SK-N-SH (cell line): ENCODE measurements around the gene TP53BP2. TPM values are rescaled to one million over a fixed set of nuclear protein-coding genes. Genes with fewer than 3 reads are reported as not detected.

Experiments
- CTCF ChIA-PET: fragments of 300-600, 350-600 bp; formaldehyde crosslinking; extraction: SDS; loops from one replicate; lab custom pipeline; 2021; lab: Yijun Ruan, JAX
- POLR2A ChIA-PET: fragments of 350-600 bp; sonication (Branson Sonifier 250); formaldehyde crosslinking; extraction: SDS; loops from one replicate; lab custom pipeline; 2020; ENCODE audit warnings: antibody characterized with exemption, inconsistent platforms; lab: Yijun Ruan, JAX
- DNase-seq: peaks from one replicate; pipeline ENCODE4 v3.0.0; 2012
- H2AFZ ChIP-seq: fragments of 200-600 bp; sonication (generic); 2 replicates; pipeline ENCODE4 v1.8.1; 2016; ENCODE audit warnings: antibody characterized with exemption, mild to moderate bottlenecking, low read depth
- H3F3A ChIP-seq: fragments of 200-600 bp; sonication (generic); replicated peaks from 2 replicates; pipeline ENCODE3; 2016; ENCODE audit warnings: antibody characterized with exemption, mild to moderate bottlenecking; ENCODE audit not compliant: insufficient read depth
- H3K27ac ChIP-seq, 2 experiments: fragments of 200-500 bp in 1 of 2; fragments of 200-600 bp in 1 of 2; sonication (Bioruptor generic) in 1 of 2; sonication (generic), shearing (Covaris generic) in 1 of 2; 2 replicates each; pipeline versions ENCODE4 v1.5.1 to v1.6.1; 2014 to 2016; ENCODE audit warnings: low read depth in 2 of 2, inconsistent platforms in 1 of 2, low read length in 1 of 2, mild to moderate bottlenecking in 1 of 2, mixed read lengths in 1 of 2
- H3K27me3 ChIP-seq: fragments of 200-600 bp; sonication (generic), shearing (Covaris generic); 2 replicates; pipeline ENCODE4 v1.6.1; 2016; ENCODE audit warnings: mixed run types; ENCODE audit not compliant: insufficient read depth
- H3K36me3 ChIP-seq, 2 experiments: fragments of 200-500 bp in 1 of 2; fragments of 200-600 bp in 1 of 2; sonication (Bioruptor generic) in 1 of 2; sonication (generic) in 1 of 2; replicated peaks in 1 of 2; 2 replicates each; pipeline versions ENCODE3 to v1.5.1; 2014 to 2016; ENCODE audit warnings: low read length in 1 of 2, mild to moderate bottlenecking in 1 of 2; ENCODE audit not compliant: insufficient read depth in 2 of 2, control insufficient read depth in 1 of 2
- H3K4me1 ChIP-seq, 2 experiments: fragments of 200-500 bp in 1 of 2; fragments of 200-600 bp in 1 of 2; sonication (Bioruptor generic) in 1 of 2; sonication (generic), shearing (Covaris generic) in 1 of 2; 2 replicates each; pipeline versions ENCODE4 v1.5.1 to v1.6.1; 2014 to 2016; ENCODE audit warnings: low read depth in 1 of 2, low read length in 1 of 2, mixed run types in 1 of 2; ENCODE audit not compliant: insufficient read depth in 2 of 2, control insufficient read depth in 1 of 2
- H3K4me2 ChIP-seq: fragments of 200-600 bp; sonication (generic), shearing (Covaris generic); 2 replicates; pipeline ENCODE4 v1.6.1; 2017; ENCODE audit warnings: mixed run types
- H3K4me3 ChIP-seq, 2 experiments: fragments of 200-500 bp in 1 of 2; fragments of 200-600 bp in 1 of 2; sonication (Bioruptor generic) in 1 of 2; sonication (generic), shearing (Covaris generic) in 1 of 2; 2 replicates each; pipeline versions ENCODE4 v1.5.1 to v1.8.1; 2014 to 2016; ENCODE audit warnings: low read depth in 2 of 2, inconsistent platforms in 1 of 2, low read length in 1 of 2, mild to moderate bottlenecking in 1 of 2, mixed read lengths in 1 of 2, moderate library complexity in 1 of 2
- H3K79me2 ChIP-seq: fragments of 200-600 bp; sonication (generic); 2 replicates; pipeline ENCODE4 v1.8.1; 2017; ENCODE audit warnings: mild to moderate bottlenecking; ENCODE audit not compliant: insufficient read depth
- H3K9ac ChIP-seq: fragments of 200-600 bp; sonication (generic); 2 replicates; pipeline ENCODE4 v1.6.1; 2017; ENCODE audit warnings: mixed run types
- H3K9me2 ChIP-seq: fragments of 200-600 bp; sonication (generic); 2 replicates; pipeline ENCODE4 v1.6.1; 2017; ENCODE audit warnings: mixed run types
- H3K9me3 ChIP-seq: fragments of 200-600 bp; sonication (generic); 2 replicates; pipeline ENCODE4 v1.6.1; 2017; ENCODE audit warnings: mixed run types, mild to moderate bottlenecking, moderate library complexity
- H4K20me1 ChIP-seq: fragments of 200-600 bp; sonication (generic); 2 replicates; pipeline ENCODE4 v1.6.1; 2017; ENCODE audit warnings: mild to moderate bottlenecking, mixed run types; ENCODE audit not compliant: insufficient read depth
- CHD2 ChIP-seq: fragments of 150-350 bp; IDR thresholded peaks from 2 replicates; pipeline ENCODE4 v1.6.1; 2018; ENCODE audit warnings: low read length; ENCODE audit not compliant: partially characterized antibody
- CTCF ChIP-seq: fragments of 200-600 bp; sonication (generic); IDR thresholded peaks from 2 replicates; pipeline ENCODE4 v1.6.1; 2017; ENCODE audit warnings: antibody characterized with exemption, mild to moderate bottlenecking, moderate library complexity
- ELF1 ChIP-seq: IDR thresholded peaks from 2 replicates; pipeline ENCODE4 v1.4.0; 2012
- EP300 ChIP-seq, 2 experiments: IDR thresholded peaks; 2 replicates each; pipeline versions ENCODE4 v1.4.0 to v1.6.1; 2012; ENCODE audit warnings: borderline replicate concordance in 1 of 2, low read depth in 1 of 2, low read length in 1 of 2
- FOSL2 ChIP-seq: IDR thresholded peaks from 2 replicates; pipeline ENCODE4 v1.4.0; 2012; ENCODE audit warnings: low read depth, mild to moderate bottlenecking, moderate library complexity, borderline replicate concordance
- FOXM1 ChIP-seq: IDR thresholded peaks from 2 replicates; pipeline ENCODE4 v1.4.0; 2012; ENCODE audit warnings: low read depth, mild to moderate bottlenecking
- GABPA ChIP-seq: IDR thresholded peaks from 2 replicates; pipeline ENCODE4 v1.4.0; 2012; ENCODE audit warnings: low read depth, mild to moderate bottlenecking
- GATA2 ChIP-seq: sonication (generic); formaldehyde crosslinking; IDR thresholded peaks from 2 replicates; pipeline ENCODE4 v1.5.0; 2020; ENCODE audit warnings: mild to moderate bottlenecking, missing genetic modification reagents
- MEF2A ChIP-seq: IDR thresholded peaks from 2 replicates; pipeline ENCODE4 v1.4.0; 2012; ENCODE audit warnings: low read depth, borderline replicate concordance
- MXI1 ChIP-seq: IDR thresholded peaks from 2 replicates; pipeline ENCODE4 v1.6.1; 2012; ENCODE audit warnings: mild to moderate bottlenecking, low read depth, low read length, improper control_type of control experiment
- RFX5 ChIP-seq: IDR thresholded peaks from 2 replicates; pipeline ENCODE4 v1.6.1; 2012; ENCODE audit warnings: mild to moderate bottlenecking, improper control_type of control experiment, low read length
- SMC3 ChIP-seq: IDR thresholded peaks from 2 replicates; pipeline ENCODE4 v1.6.1; 2012; ENCODE audit warnings: low read depth, low read length, improper control_type of control experiment
- TAF1 ChIP-seq: IDR thresholded peaks from 2 replicates; pipeline ENCODE4 v1.6.1; 2012; ENCODE audit warnings: low read depth, mild to moderate bottlenecking, low read length, moderate library complexity, borderline replicate concordance
- TEAD4 ChIP-seq: IDR thresholded peaks from 2 replicates; pipeline ENCODE4 v1.4.0; 2012; ENCODE audit warnings: mild to moderate bottlenecking, borderline replicate concordance; ENCODE audit not compliant: insufficient read depth
- ZBTB33 ChIP-seq: IDR thresholded peaks from 2 replicates; pipeline ENCODE4 v1.4.0; 2012; ENCODE audit warnings: low read depth, borderline replicate concordance
- WGBS: methylation state at CpG from one replicate; pipeline ENCODE4 v1.1.6; 2017; ENCODE audit warnings: low lambda C conversion rate; 5-methylcytosine and 5-hydroxymethylcytosine counted together
- polyA plus RNA-seq, 3 experiments: library from polyadenylated mRNA; depleted of rRNA; stranded (reverse); fragments of >200 nt; gene quantifications; 2 replicates each; pipeline ENCODE4 v1.2.3, GENCODE V29; 2012
- TF ChIP-seq, protein P1 (sequence below): fragments of 150-350 bp; IDR thresholded peaks from 2 replicates; pipeline ENCODE4 v1.6.1; 2017; ENCODE audit warnings: antibody characterized with exemption, low read length, low read depth, borderline replicate concordance
- TF ChIP-seq, protein P2 (sequence below): IDR thresholded peaks from 2 replicates; pipeline ENCODE4 v1.4.0; 2012; ENCODE audit warnings: low read depth, borderline replicate concordance

The TP53BP2 gene
- polyA plus RNA-seq, 1 of the 3 experiments (the other 2 are of a cell fraction): 11.4 TPM

- Histone ChIP-seq H3K4me1 (no peaks in the 10 kb centered on the region; a peak in 1 of 4 replicates), H3K9me2 (no peaks in the 10 kb centered on the region), H3K27ac (no peak overlapping the region), H3K4me2 (no peak overlapping the region), H4K20me1 (no peaks in the 10 kb centered on the region), H3K4me3 (no peak overlapping the region), H3K79me2 (no peaks in the 10 kb centered on the region), H2AFZ (no peak overlapping the region), H3F3A (no peaks in the 10 kb centered on the region), H3K9me3 (no peaks in the 10 kb centered on the region), H3K9ac (no peak overlapping the region), H3K27me3 (no peaks in the 10 kb centered on the region), H3K36me3 (no peaks in the 10 kb centered on the region)
- no peak for TF ChIP-seq GATA2 (CRISPR knock-in tag)
- no peak for TF ChIP-seq RFX5
- no peak for TF ChIP-seq MXI1
- no peak for TF ChIP-seq FOXM1
- TF ChIP-seq TAF1: no peak
- TF ChIP-seq CTCF: no peak
- TF ChIP-seq, protein P1, sequence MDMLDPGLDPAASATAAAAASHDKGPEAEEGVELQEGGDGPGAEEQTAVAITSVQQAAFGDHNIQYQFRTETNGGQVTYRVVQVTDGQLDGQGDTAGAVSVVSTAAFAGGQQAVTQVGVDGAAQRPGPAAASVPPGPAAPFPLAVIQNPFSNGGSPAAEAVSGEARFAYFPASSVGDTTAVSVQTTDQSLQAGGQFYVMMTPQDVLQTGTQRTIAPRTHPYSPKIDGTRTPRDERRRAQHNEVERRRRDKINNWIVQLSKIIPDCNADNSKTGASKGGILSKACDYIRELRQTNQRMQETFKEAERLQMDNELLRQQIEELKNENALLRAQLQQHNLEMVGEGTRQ: no peak
- no peak for TF ChIP-seq MEF2A
- no peak for TF ChIP-seq GABPA
- no peak for TF ChIP-seq EP300 (IDR thresholded peaks at IDR 0.05; ENCODE audit: borderline replicate concordance in 1 of 2, low read depth in 1 of 2, low read length in 1 of 2)
- TF ChIP-seq CHD2: no peak
- CTCF ChIA-PET: no interaction called here
- no peak for DNase-seq
- WGBS: 44% methylated on average over 1 of the region's 1 CpG
- POLR2A ChIA-PET: no interaction called here
Observed at GRCh38 chr1:223861904-223862303, 16.2 kb upstream of the TP53BP2 start.

- Histone ChIP-seq H3K79me2 (no peaks in the 10 kb centered on the region), H3K27me3 (no peaks in the 10 kb centered on the region), H3K9ac (no peak overlapping the region), H2AFZ (no peak overlapping the region), H3K9me2 (no peaks in the 10 kb centered on the region), H3K4me1 (no peaks in the 10 kb centered on the region; a peak in 1 of 4 replicates), H4K20me1 (no peaks in the 10 kb centered on the region), H3K36me3 (no peaks in the 10 kb centered on the region), H3K9me3 (no peaks in the 10 kb centered on the region), H3F3A (no peaks in the 10 kb centered on the region), H3K4me2 (no peak overlapping the region), H3K27ac (no peak overlapping the region), H3K4me3 (no peak overlapping the region)
- TF ChIP-seq TEAD4 (no peak), ELF1 (no peak), FOSL2 (no peak), TAF1 (no peak), SMC3 (no peak), ZBTB33 (no peak), CHD2 (no peak)
- TF ChIP-seq, protein P2, sequence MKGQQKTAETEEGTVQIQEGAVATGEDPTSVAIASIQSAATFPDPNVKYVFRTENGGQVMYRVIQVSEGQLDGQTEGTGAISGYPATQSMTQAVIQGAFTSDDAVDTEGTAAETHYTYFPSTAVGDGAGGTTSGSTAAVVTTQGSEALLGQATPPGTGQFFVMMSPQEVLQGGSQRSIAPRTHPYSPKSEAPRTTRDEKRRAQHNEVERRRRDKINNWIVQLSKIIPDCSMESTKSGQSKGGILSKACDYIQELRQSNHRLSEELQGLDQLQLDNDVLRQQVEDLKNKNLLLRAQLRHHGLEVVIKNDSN: no peak
- ChIA-PET POLR2A (interaction anchor here (1.2 kb wide), 1 partner anchor 14 kb away, joined by 3 read pairs; no protein-coding TSS in a partner anchor), CTCF (interaction anchor here (1.3 kb wide), 2 partner anchors 14 to 19 kb away, joined by 3 to 4 read pairs; partner anchors contain the start of gene TP53BP2)
- no peak for DNase-seq
- 78% methylated on average over 2 of the region's 5 CpGs for WGBS
Observed at GRCh38 chr1:223860051-223860622, 14.4 kb upstream of the TP53BP2 start.
